Head of caudate nucleus (tissue), 42 donors: ENCODE measurements around the gene ANKHD1.

ENCODE experiments used
- DNase-seq, 42 donors: peaks; one replicate each; pipeline versions ENCODE4 v3.0.0 to v3.0.0-alpha.2; 2020 to 2021; ENCODE audit warnings: mixed read lengths in 7 of 42
- intact Hi-C: fragments of 100-400 bp; cut with DNase I; formaldehyde crosslinking; loops from one replicate; pipeline ENCODE4 v1.15.0; 2022

ANKHD1 gene

DNA sequence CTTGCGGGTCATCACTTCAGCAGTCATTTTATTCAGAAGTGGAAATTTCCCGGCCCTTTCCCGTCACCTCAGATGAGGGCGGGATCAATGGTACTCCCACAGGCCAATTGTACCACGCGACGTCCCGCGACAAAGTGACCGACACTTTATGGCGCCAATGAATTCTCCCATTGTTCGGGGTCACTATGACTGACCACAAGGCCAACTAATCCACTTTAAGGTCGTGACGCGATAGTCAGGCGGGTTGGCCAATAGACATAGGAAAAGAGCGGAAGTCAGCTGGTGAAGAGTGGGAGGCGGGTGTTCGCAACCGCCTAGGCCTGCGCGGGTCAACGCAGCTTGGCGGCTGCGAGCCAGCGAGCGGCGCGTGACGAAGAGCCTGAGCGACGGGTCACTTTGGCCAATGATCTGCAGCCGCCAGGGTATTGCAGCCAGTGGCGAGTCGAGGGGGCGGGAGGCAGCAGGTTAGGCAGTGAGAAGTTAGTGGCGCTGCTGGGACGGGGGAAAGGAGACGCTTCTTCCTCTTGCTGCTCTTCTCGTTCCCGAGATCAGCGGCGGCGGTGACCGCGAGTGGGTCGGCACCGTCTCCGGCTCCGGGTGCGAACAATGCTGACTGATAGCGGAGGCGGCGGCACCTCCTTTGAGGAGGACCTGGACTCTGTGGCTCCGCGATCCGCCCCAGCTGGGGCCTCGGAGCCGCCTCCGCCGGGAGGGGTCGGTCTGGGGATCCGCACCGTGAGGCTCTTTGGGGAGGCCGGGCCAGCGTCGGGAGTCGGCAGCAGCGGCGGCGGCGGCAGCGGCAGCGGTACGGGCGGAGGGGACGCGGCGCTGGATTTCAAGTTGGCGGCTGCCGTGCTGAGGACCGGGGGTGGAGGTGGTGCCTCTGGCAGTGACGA, at the start of gene ANKHD1:
Gene ANKHD1 (plus strand): TSS at position 472 of the 896 bp plus-strand sequence. CDS start 135 bp downstream, at position 607.
- DNase-seq = peak; percentile 96 to 100 (median 99)
- intact Hi-C loops = loop anchor here (5.0 kb wide), 1 partner anchor 146 kb away; the partner anchor contains the start of gene EIF4EBP3

DNA sequence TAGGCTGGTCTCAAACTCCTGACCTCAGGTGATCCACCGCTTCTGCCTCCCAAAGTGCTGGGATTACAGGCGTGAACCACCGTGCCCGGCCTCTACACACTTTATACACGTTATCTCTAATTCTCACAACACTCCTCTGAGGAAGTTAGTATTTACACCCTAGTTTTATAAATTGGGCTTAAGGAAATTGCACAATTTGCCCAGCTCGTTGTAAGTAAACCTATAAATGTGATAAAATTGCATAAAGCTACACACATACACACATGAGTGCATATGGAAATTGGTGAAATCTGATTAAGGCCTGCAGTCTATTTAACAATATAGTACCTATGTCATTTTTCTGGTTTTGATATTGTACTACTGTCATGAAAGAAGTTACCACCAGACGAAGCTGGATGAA, 46.1 kb upstream of the ANKHD1 start:
- intact Hi-C loops = no loop called here
- DNase-seq = no peak

- peak in 1 of 42 donors; percentile 13 for DNase-seq
- intact Hi-C loops = no loop called here
Observed at GRCh38 chr5:140356853-140357725, 44.5 kb upstream of the ANKHD1 start.

DNA sequence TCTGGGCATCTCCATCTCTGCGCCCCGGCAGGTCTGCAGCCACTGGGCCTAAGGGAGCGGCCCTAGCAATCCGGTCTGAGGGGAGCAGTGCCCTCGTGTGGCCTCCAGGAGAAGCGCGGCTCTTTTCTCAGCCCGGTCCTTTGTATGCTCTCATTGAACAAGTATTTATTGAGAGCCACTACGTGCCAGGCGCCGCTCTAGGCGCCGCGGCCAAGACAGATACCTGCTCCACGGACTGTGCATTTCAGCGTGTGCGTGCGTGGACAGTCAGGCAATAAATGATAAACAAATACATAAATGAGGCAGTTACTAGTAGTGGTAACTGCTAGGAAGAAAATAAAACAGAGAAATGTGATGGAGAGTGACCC, 43.9 kb upstream of the ANKHD1 start:
- DNase-seq = peak; percentile 73 to 96 (median 91)
- intact Hi-C loops = no loop called here

- DNase-seq = peak in 4 of 42 donors; percentile 21 to 47 (median 32)
- intact Hi-C loops = no loop called here
Observed at GRCh38 chr5:140358738-140359310, 42.8 kb upstream of the ANKHD1 start.

- no peak for DNase-seq
- intact Hi-C loops = loop anchor here (10.0 kb wide), 1 partner anchor 345 kb away; the partner anchor contains the start of gene ZMAT2
Observed at GRCh38 chr5:140360101-140360500, 41.5 kb upstream of the ANKHD1 start, which contains the start of gene SLC4A9. Gene SLC4A9 (plus strand): TSS chr5:140360194. CDS start chr5:140360237, 43 bp downstream.

- intact Hi-C loops = loop anchor here (10.0 kb wide), 1 partner anchor 344 kb away; the partner anchor contains the start of gene ZMAT2
- no peak for DNase-seq
Observed at GRCh38 chr5:140360681-140361479, 40.8 kb upstream of the ANKHD1 start.

GRCh38 chr5:140361901-140362300, 39.7 kb upstream of the ANKHD1 start:
- DNase-seq = no peak
- intact Hi-C loops = loop anchor here (10.0 kb wide), 1 partner anchor 343 kb away; the partner anchor contains the start of gene ZMAT2

DNA sequence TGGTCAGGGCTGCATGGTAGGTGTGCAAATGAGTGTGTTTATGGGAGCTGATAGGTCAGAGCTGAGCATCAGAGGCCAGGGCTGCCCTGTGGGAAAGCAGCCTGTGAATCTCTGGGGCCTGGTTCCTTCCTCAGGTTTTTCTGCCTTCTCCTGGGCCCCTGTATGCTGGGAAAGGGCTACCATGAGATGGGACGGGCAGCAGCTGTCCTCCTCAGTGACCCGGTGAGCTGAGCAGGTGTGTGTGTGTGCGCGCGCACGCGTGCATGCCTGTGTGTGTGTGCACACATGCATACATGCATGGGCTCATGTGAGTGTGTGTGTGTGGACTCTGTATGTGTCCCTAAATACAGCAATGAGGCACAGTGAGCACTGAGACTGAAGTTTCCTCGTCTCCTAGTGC, 39.3 kb upstream of the ANKHD1 start:
- DNase-seq = peak in 1 of 42 donors; percentile 12
- intact Hi-C loops = loop anchor here (10.0 kb wide), 1 partner anchor 342 kb away; the partner anchor contains the start of gene ZMAT2

DNA sequence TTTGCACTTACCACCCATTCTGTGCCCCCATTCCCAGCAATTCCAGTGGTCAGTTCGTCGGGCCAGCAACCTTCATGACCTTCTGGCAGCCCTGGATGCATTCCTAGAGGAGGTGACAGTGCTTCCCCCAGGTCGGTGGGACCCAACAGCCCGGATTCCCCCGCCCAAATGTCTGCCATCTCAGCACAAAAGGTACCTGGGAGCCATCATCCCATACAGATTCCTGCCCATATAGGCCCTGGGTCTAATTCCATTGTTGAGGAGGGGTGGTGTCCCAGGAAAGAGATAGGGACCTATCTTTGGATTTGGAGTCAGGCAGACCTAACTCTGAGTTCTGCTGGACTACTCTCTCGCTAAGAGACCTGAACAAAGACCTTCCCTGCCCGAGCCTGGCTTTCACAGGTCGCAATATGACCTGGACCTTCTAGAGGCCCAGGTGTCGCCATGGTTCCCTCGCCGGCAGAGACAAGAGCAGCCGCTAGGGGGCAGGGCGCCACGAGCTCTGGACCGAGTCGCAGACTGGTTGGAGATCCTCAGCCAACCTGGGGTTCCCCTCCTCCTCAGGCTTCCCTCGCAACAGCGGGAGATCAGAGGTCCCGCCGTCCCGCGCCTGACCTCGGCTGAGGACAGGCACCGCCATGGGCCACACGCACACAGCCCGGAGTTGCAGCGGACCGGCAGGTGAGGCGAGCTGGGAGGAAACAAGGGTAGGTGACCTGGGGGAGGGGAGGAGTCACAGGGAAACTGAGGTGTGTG, 38.6 kb upstream of the ANKHD1 start:
- intact Hi-C loops = loop anchor here (10.0 kb wide), 1 partner anchor 342 kb away; the partner anchor contains the start of gene ZMAT2
- peak; percentile 60 to 93 (median 84) for DNase-seq

- intact Hi-C loops = loop anchor here (10.0 kb wide), 1 partner anchor 341 kb away; the partner anchor contains the start of gene ZMAT2
- DNase-seq = peak in 1 of 42 donors; percentile 12
Observed at GRCh38 chr5:140363631-140364471, 37.8 kb upstream of the ANKHD1 start.

DNA sequence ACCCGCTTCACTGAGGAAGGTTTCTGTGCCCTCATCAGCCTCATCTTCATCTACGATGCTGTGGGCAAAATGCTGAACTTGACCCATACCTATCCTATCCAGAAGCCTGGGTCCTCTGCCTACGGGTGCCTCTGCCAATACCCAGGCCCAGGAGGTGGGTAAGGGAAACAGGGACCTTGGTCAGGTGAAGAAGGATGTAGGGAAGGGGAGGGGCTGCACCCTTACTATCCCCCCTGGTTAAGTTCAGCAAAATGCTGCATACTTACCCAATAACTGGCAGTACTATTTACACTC, 37.2 kb upstream of the ANKHD1 start:
- no peak for DNase-seq
- intact Hi-C loops = loop anchor here (10.0 kb wide), 1 partner anchor 340 kb away; the partner anchor contains the start of gene ZMAT2

- intact Hi-C loops = loop anchor here (10.0 kb wide), 1 partner anchor 340 kb away; the partner anchor contains the start of gene ZMAT2
- no peak for DNase-seq
Observed at GRCh38 chr5:140365282-140365681, 36.4 kb upstream of the ANKHD1 start.

DNA sequence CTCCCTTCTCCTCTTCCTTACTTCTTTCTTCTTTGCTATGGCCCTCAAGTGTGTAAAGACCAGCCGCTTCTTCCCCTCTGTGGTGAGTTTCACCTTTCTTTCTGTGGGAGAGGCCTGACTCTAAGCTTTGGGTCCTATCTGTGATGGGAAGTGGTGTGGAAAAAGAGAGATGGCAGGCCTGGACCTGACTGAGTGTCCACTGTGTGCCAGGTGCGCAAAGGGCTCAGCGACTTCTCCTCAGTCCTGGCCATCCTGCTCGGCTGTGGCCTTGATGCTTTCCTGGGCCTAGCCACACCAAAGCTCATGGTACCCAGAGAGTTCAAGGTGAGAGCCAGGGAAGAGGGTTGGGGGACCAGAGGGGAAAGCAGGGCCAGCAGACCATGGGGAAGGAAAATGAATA, 35.7 kb upstream of the ANKHD1 start:
- DNase-seq = peak in 1 of 42 donors; percentile 8
- intact Hi-C loops = loop anchor here (10.0 kb wide), 1 partner anchor 339 kb away; the partner anchor contains the start of gene ZMAT2

DNA sequence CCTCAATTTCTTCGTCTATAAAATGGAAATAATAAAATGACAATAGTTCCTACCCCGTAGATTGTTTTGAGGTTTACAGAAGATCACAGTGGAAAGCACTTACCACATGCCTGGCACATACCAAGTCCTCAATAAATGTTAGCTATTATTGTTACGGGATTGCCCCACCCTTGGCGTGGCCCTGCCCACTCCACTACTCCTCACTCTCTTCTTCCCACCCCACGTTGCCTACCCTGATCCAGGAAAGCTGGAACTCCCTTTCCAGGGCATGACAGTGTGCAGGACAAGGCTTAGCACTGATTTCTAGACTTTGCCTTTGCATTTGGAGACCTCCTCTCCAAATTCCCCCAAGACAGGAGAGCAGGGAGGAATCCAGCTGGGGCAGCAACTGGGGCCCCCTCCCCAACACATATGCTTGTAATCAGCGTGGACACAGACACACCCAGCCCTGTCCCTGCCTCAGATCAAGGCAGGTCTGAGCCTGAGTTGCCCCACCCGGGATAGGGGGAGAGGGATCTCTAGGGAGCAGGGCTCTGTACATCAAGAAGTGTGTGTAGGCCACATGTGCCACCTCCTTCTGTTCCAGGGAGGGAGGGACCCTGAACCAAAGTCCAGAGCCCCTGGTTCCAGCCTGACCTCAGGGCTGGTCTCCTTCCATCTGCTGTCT, 34.9 kb upstream of the ANKHD1 start:
- no peak for DNase-seq
- intact Hi-C loops = loop anchor here (10.0 kb wide), 1 partner anchor 338 kb away; the partner anchor contains the start of gene ZMAT2
